SK-N-MC (cell line): ENCODE data around the gene OSR1.

Experiments
- EZH2 ChIP-seq: fragments of 200-600 bp; sonication (generic); IDR thresholded peaks from one replicate; pipeline ENCODE4 v1.6.1; 2017; ENCODE audit warnings: antibody characterized with exemption
- POLR2AphosphoS5 ChIP-seq: IDR thresholded peaks from 2 replicates; pipeline ENCODE4 v1.6.1; 2012; ENCODE audit warnings: mild to moderate bottlenecking, low read depth, low read length, borderline replicate concordance

DNA sequence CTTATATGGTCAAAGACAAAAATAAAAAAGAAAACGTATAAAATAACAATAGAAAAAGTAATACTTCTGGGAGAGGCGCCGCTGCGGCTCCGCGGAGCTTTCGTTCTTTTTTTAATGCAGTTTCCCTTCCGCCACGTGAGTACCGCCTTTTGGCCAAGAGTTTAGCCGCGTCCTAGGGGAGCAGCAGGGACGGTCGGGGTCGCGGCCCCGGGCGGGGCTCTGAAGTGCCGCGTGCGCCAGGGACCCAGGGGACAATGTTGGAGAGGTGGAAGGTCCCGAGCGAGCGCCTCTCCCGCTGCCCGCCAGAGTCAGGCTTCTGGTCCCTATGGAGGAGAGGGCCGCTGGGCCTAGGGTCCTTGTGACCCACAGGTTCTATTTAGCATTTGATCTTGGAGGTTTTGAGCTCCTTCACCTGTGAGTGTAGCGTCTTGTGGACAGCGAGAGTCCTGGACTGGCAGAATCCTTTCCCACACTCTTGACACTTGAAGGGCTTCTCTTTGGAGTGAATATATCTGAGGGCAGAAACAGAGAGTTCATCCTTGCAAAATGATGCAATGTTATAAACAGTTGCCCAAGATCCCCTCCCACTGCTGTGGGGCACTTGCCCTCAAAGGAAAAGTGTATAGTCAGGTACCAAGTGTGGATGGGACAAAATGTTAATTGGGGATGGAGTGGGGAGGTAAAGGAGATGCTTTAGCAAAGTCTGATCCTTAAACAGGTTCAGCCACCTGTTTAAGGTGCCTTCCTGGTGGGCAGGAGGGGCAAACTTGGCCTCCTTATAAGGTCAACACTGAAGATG, 6.3 kb downstream of the OSR1 start:
- no peak for TF ChIP-seq POLR2AphosphoS5
- TF ChIP-seq EZH2 = no peak
